PC-3 (cell line): ENCODE measurements around the gene MED13.

Experiments
- EZH2 ChIP-seq: fragments of 300-600 bp; sonication (generic); IDR thresholded peaks from one replicate; pipeline ENCODE4 v1.6.1; 2017; ENCODE audit warnings: antibody characterized with exemption, mild to moderate bottlenecking, low read length; ENCODE audit not compliant: unreplicated experiment
- TF ChIP-seq, protein P1 (sequence below): fragments of 300-600 bp; sonication (generic); conservative IDR thresholded peaks from 2 replicates; pipeline ENCODE4 v1.5.1; 2017; ENCODE audit warnings: antibody characterized with exemption, low read depth, mild to moderate bottlenecking, low read length

- TF ChIP-seq, protein P1, sequence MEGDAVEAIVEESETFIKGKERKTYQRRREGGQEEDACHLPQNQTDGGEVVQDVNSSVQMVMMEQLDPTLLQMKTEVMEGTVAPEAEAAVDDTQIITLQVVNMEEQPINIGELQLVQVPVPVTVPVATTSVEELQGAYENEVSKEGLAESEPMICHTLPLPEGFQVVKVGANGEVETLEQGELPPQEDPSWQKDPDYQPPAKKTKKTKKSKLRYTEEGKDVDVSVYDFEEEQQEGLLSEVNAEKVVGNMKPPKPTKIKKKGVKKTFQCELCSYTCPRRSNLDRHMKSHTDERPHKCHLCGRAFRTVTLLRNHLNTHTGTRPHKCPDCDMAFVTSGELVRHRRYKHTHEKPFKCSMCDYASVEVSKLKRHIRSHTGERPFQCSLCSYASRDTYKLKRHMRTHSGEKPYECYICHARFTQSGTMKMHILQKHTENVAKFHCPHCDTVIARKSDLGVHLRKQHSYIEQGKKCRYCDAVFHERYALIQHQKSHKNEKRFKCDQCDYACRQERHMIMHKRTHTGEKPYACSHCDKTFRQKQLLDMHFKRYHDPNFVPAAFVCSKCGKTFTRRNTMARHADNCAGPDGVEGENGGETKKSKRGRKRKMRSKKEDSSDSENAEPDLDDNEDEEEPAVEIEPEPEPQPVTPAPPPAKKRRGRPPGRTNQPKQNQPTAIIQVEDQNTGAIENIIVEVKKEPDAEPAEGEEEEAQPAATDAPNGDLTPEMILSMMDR, result no peak
- TF ChIP-seq EZH2, result no peak
These were observed 123.0 kb downstream of the MED13 start for GRCh38 chr17:61942085-61942484.
